Fibroblast of upper back skin (primary cell): Measurements from ENCODE around the gene RHOT1.
A peak's percentile ranks its signal among the peaks of the same experiment; 100 is the strongest.
"Not testable (repeated sequence)": the region's sequence is repeated elsewhere in the genome, so short reads cannot be mapped to it uniquely, and the experiment has no call there.

Source experiments
- DNase-seq: peaks from one replicate; pipeline ENCODE4 v3.0.0-alpha.2; 2013

RHOT1 gene

GRCh38 chr17:32160526-32160925 is 18.2 kb downstream of the RHOT1 start:
- DNase-seq: no peak

- DNase-seq: no peak
These were observed 18.7 kb downstream of the RHOT1 start for GRCh38 chr17:32161029-32161428.

GRCh38 chr17:32161506-32162365 is 19.4 kb downstream of the RHOT1 start:
- DNase-seq: peak; percentile 95

- no peak for DNase-seq
These were observed 32.6 kb downstream of the RHOT1 start for GRCh38 chr17:32174889-32175288.

GRCh38 chr17:32178679-32179078 is 36.4 kb downstream of the RHOT1 start:
- not testable (repeated sequence) for DNase-seq

GRCh38 chr17:32179103-32179502 is 36.8 kb downstream of the RHOT1 start:
- DNase-seq: not testable (repeated sequence)

- DNase-seq: not testable (repeated sequence)
These were observed 37.2 kb downstream of the RHOT1 start for GRCh38 chr17:32179526-32179925.

- not testable (repeated sequence) for DNase-seq
These were observed 38.0 kb downstream of the RHOT1 start for GRCh38 chr17:32180262-32180661.

GRCh38 chr17:32185875-32186274 is 43.6 kb downstream of the RHOT1 start:
- DNase-seq: peak; percentile 20

- no peak for DNase-seq
These were observed 45.0 kb downstream of the RHOT1 start for GRCh38 chr17:32187271-32187670.

- DNase-seq: no peak
These were observed 47.0 kb downstream of the RHOT1 start for GRCh38 chr17:32189343-32189742.

GRCh38 chr17:32191306-32191705 is 49.0 kb downstream of the RHOT1 start:
- peak; percentile 60 for DNase-seq

GRCh38 chr17:32192379-32192778 is 50.1 kb downstream of the RHOT1 start:
- peak; percentile 47 for DNase-seq

GRCh38 chr17:32197987-32198386 is 55.7 kb downstream of the RHOT1 start:
- no peak for DNase-seq

- peak; percentile 88 for DNase-seq
These were observed 64.6 kb downstream of the RHOT1 start for GRCh38 chr17:32206861-32207260.

GRCh38 chr17:32208436-32208835 is 66.1 kb downstream of the RHOT1 start:
- no peak for DNase-seq

- DNase-seq: no peak
These were observed 67.3 kb downstream of the RHOT1 start for GRCh38 chr17:32209608-32210007.

- DNase-seq: no peak
These were observed 69.4 kb downstream of the RHOT1 start for GRCh38 chr17:32211671-32212070.

GRCh38 chr17:32215696-32216095 is 73.4 kb downstream of the RHOT1 start:
- no peak for DNase-seq

- DNase-seq: no peak
These were observed 80.3 kb downstream of the RHOT1 start for GRCh38 chr17:32222621-32223020.

GRCh38 chr17:32223703-32224102 is 81.4 kb downstream of the RHOT1 start:
- DNase-seq: no peak

- no peak for DNase-seq
These were observed 84.6 kb downstream of the RHOT1 start for GRCh38 chr17:32226886-32227285.

GRCh38 chr17:32227910-32228309 is 85.6 kb downstream of the RHOT1 start:
- no peak for DNase-seq

GRCh38 chr17:32235588-32235987 is 93.3 kb downstream of the RHOT1 start:
- DNase-seq: no peak

- DNase-seq: no peak
These were observed 97.2 kb downstream of the RHOT1 start for GRCh38 chr17:32239456-32239855.
